MG63 (cell line): ENCODE results near the gene TIGAR. TPM values are rescaled to one million over a fixed set of nuclear protein-coding genes. Genes with fewer than 3 reads are reported as not detected.

Source experiments
- DNase-seq: peaks from one replicate; pipeline ENCODE4 v3.0.0-alpha.2; 2020
- H3K27me3 ChIP-seq: fragments of 250-450 bp; sonication (Bioruptor Pico); 2 replicates; pipeline ENCODE4 v1.5.1; 2020; ENCODE audit warnings: mild to moderate bottlenecking, moderate library complexity
- H3K36me3 ChIP-seq: fragments of 250-450 bp; sonication (Bioruptor Pico); 2 replicates; pipeline ENCODE4 v1.5.1; 2020; ENCODE audit warnings: mild to moderate bottlenecking, moderate library complexity
- H3K4me3 ChIP-seq: fragments of 250-450 bp; sonication (Bioruptor Pico); 2 replicates; pipeline ENCODE4 v1.5.1; 2020; ENCODE audit warnings: mild to moderate bottlenecking, moderate library complexity
- H3K9me3 ChIP-seq: fragments of 250-450 bp; sonication (Bioruptor Pico); 2 replicates; pipeline ENCODE4 v1.5.1; 2020; ENCODE audit warnings: mild to moderate bottlenecking, moderate library complexity
- total RNA-seq: library from RNA; depleted of rRNA; stranded (reverse); fragments of >200 nt; shearing (Covaris generic); gene quantifications from 2 replicates; pipeline ENCODE4 v1.2.3, GENCODE V29; 2014; ENCODE audit warnings: low replicate concordance

Gene TIGAR
- total RNA-seq, 1 experiment from 2014 or later, result 9.9 TPM

DNA sequence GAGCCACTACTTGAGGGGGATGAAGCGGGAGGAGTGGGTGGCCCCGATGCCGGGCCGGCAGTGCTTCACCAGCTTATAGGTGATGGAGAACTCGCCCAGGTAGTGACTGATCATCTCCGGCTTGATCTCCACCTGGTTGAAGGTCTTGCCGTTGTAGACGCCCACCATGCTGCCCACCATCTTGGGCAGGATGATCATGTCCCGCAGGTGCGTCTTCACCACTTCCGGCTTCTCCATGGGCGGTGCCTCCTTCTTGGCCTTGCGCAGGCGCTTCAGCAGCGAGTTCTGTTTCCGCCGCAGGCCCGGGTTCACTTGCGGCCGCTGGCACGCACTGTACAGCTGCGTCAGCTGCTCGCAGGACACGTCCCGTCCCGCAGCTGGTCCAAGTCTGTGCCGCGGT is 3.4 kb downstream of the TIGAR start:
- H3K4me3 ChIP-seq, result no peak overlapping the region
- H3K9me3 ChIP-seq, result no peaks in the 10 kb centered on the region
- DNase-seq, result no peak

DNA sequence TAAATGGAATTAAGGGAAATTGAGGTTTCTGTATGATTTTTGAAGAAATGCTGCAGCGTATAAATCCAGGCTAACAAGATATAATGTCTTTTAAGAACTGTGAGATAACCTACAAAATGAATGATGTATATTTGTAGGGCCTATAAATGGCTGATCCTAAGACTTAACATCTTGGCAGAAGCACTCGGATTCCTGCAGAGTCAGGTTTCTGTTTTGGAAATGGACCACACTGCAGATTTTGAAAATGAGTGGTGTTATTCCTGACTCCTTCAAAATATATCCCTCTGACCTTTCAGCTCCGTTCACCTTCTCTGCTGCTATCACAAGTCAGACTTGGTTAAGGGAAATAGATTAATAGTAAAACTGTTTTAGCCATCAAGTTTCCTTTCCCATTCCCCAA is 5.0 kb downstream of the TIGAR start:
- DNase-seq, result no peak
- Histone ChIP-seq H3K9me3 (no peaks in the 10 kb centered on the region), H3K27me3 (no peaks in the 10 kb centered on the region), H3K4me3 (no peak overlapping the region), H3K36me3 (peaks cover 5% of the 10 kb centered on the region; the same call in 1 of the 2 replicates)

More for the DNA sequence above, 3.4 kb downstream of the TIGAR start:
- no peaks in the 10 kb centered on the region for H3K27me3 ChIP-seq
- peaks cover 5% of the 10 kb centered on the region; the same call in 1 of the 2 replicates for H3K36me3 ChIP-seq

DNA sequence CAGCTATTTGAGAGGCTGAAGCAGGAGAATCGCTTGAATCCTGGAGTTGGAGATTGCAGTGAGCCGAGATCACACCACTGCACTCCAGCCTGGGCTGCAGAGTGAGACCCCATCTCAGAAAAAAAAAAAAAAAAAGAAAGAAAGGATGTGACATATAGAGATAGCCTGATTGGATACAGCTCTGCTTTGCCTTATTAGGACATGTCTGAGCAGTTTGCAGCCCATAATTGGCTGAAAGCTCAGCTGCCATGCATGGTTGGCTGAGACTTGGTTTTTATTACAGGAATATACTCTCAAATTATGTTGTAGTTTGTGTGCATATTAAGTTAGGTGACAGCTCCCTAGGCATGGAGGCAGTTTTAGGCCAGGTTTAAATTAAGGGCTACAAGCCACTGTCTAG is 6.3 kb downstream of the TIGAR start:
- Histone ChIP-seq H3K9me3 (no peaks in the 10 kb centered on the region), H3K4me3 (no peak overlapping the region), H3K36me3 (peaks cover 7% of the 10 kb centered on the region; the same call in 1 of the 2 replicates), H3K27me3 (no peaks in the 10 kb centered on the region)
- DNase-seq, result no peak

DNA sequence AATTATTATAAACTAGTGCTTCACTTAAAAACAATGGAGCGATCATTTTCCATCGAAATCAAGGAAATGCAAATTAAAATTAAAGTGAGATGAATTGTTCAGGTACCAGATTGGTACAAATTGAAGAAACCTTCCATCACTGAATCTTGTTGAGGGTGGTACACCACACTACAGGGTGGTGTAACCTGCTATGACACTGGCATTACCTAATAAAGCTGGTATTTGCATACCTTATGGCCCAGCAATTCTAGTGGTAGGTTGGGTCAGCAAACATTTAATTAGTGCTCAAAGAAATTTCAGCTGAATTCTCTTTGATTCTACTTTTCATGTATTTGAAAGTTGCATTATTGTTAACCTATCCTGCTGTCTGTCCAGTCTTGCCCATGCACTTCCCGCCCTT is 9.2 kb downstream of the TIGAR start:
- Histone ChIP-seq H3K9me3 (no peaks in the 10 kb centered on the region), H3K4me3 (no peak overlapping the region), H3K36me3 (peaks cover 12% of the 10 kb centered on the region), H3K27me3 (no peaks in the 10 kb centered on the region)
- DNase-seq, result no peak

DNA sequence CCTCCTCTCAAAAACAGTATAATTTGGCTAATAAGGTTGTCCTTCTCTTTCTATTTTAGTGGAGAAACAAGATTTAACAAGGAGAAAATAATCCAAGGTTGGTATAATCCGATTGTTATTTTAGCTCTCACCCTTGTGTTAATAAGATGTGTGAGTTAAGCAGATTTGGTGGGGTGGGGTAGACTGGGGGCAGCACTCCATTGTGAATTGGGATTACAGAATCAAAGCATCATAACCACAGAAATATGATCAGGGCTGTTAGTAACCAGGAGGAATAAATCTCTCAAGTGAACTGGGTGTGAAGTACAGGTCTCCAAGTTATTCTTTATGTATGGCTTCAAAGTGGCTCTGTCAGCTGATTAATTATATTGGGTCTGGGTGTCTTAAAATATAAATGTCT is 10.2 kb downstream of the TIGAR start:
- DNase-seq, result no peak
- Histone ChIP-seq H3K27me3 (no peaks in the 10 kb centered on the region), H3K4me3 (no peak overlapping the region), H3K9me3 (no peaks in the 10 kb centered on the region), H3K36me3 (peaks cover 19% of the 10 kb centered on the region)

DNA sequence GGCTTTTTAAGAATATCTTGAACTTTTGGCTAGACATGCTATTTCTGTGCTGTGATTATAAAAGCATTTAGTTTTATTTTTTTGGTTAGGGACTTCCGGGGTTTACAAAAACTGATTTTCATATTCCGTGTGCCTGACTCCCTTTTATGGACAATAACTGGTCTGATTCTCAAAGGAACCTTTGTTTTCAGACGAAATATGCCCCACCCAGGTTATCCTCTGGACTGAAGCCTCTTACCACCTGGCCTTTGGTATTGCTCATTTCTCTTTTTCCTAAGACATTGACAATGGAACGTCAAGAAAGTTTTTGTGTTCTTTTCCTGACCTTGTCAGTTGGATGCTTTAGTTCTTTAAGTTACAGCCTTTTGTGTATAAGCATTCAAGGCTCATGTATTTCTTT is 10.8 kb downstream of the TIGAR start:
- peaks cover 20% of the 10 kb centered on the region for H3K36me3 ChIP-seq
- no peak for DNase-seq
- H3K4me3 ChIP-seq, result no peak overlapping the region
- no peaks in the 10 kb centered on the region for H3K27me3 ChIP-seq
- H3K9me3 ChIP-seq, result no peaks in the 10 kb centered on the region

DNA sequence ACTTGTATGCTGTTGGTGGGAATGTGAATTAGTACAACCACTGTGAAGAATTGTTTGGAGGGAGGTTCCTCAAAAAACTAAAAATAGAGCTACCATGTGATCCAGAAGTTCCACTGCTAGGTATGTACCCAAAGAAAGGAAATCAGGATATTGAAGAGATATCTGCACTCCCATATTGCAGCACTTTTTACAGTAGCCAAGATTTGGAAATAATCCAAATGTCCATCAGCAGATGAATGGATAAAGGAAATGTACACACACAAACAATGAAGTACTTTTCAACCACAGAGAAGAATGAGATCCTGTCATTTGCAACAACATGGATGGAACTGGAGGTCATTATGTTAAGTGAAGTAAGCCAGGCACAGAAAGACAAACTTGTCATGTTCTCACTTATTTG is 25.9 kb downstream of the TIGAR start:
- DNase-seq, result no peak
- Histone ChIP-seq H3K36me3 (no peaks in the 10 kb centered on the region; the same call in none of the 2 replicates), H3K9me3 (peaks cover 4% of the 10 kb centered on the region; the same call in 1 of the 2 replicates), H3K4me3 (no peak overlapping the region), H3K27me3 (no peaks in the 10 kb centered on the region)

DNA sequence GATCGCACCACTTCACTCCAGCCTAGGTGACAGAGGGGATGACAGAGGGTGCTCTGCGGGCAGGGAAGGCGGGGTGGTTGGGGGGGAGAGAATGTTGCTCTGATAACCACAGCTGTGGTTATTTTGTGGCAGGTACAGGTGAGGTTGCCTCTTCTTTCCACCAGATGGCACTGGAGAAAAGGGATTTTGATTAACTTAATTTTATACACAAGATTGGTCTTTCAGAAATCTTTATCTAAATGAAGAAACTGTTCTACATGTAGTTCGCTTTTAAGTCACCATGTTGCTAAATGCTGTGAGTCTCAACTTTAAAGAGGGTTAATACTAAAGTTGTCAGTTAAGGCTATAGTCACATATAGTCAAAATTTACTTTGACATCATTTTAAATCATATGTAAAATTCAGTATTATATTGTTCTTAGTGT is 32.8 kb downstream of the TIGAR start:
- DNase-seq, result no peak
- no peaks in the 10 kb centered on the region for H3K27me3 ChIP-seq
- H3K36me3 ChIP-seq, result peaks cover 8% of the 10 kb centered on the region
- H3K9me3 ChIP-seq, result no peaks in the 10 kb centered on the region
- no peak overlapping the region for H3K4me3 ChIP-seq

DNA sequence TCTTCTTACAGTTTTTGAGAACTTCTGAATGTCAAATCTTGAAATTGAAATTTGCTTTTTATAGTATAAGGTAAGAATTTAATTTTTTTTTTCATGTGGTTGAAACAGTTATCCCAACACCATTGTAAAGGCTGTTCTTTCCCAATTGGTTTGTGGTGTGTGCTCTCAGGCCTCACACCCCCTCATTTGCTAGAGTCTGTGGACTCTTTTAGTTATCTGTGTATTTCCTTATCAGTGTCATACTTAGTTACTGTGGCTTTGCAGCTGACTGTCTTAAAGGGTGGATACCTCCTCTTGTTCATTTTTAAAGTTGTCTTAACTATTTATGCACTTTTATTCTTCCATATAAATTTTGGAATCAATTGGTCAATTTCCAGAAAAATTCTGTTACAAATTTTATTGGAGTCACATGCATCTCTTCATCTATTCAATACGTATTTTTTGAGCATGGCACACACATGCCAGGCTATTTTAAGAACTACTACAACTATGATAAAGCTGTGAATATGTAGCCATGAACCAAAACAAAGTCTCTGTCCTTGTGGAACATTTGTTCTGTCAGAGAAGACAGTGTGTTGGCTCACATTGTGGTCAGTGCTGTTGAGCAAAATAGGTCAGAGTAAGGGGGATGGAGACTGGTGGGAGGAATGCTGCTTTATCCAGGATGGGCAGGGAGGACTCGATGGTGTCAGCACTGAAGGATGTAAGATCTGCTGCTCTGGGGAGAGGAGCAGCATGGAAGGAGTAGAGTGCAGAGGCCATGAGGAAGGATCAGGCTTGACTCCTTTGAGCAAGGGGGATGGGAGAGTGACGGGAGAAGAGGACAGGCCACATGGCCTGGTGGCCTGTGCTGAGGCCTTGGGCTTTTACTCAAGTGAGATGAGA is 34.4 kb downstream of the TIGAR start:
- DNase-seq, result no peak
- H3K36me3 ChIP-seq, result peaks cover 8% of the 10 kb centered on the region
- H3K4me3 ChIP-seq, result no peak overlapping the region
- no peaks in the 10 kb centered on the region for H3K27me3 ChIP-seq
- 0 out of 2 replicates have a peak, but pooled peaks cover 5% of the 10 kb centered on the region for H3K9me3 ChIP-seq

DNA sequence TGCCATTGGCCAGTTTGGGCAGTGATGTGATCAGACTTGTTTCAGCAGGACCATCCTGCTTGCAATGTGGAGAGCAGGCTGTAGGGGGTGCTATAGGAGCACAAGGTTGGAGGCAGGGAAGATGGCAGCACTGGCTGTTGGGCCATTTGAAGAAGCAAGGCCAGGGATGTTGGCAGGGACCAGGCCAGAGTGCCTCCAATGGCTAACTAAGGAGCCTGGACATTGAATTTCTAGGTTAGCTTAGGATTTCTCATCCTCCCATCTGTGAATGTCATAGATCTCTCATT is 35.0 kb downstream of the TIGAR start:
- Histone ChIP-seq H3K9me3 (0 out of 2 replicates have a peak, but pooled peaks cover 5% of the 10 kb centered on the region), H3K36me3 (peaks cover 8% of the 10 kb centered on the region), H3K27me3 (no peaks in the 10 kb centered on the region), H3K4me3 (no peak overlapping the region)
- peak; percentile 3 for DNase-seq

DNA sequence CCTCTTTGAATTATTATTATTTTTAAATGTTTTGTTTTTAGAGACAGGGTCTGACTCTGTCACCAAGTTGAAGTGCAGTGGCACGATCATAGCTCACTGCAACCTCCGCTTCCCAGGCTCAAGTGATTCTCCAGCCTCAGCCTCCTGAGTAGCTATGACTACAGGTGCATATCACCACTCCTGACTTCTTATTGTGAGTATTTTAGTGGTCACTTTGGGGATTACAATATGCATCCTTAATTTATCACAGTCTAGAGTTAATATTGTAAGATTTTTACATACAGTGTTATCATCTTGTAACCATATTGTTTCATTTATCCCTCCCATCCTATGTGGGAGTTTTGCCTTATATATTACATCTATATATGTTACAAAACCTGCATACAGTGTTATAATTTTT is 45.1 kb downstream of the TIGAR start:
- H3K9me3 ChIP-seq, result no peaks in the 10 kb centered on the region
- H3K27me3 ChIP-seq, result peaks cover 15% of the 10 kb centered on the region
- no peak for DNase-seq
- no peaks in the 10 kb centered on the region for H3K36me3 ChIP-seq
- H3K4me3 ChIP-seq, result no peak overlapping the region

DNA sequence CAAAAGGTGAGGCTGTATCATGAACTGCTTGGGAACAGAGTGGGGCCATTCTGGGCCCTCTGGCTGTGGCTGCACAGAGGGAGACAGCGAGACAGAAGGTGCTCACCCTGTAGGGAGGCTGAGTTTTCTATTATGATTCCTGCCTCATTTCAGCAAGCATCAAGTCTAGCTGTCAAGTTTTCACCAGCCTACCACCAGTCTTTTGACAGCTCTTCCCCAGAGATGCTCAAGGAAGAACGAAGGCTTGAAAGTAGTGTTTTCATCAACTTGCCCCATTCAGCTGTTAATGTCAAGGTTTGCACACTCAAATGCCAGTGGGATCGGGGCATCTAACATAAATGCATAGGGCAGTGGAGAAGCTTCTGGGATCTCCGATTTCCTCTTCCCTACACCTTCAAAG is 48.5 kb downstream of the TIGAR start:
- Histone ChIP-seq H3K4me3 (no peak overlapping the region), H3K27me3 (peaks cover 17% of the 10 kb centered on the region), H3K36me3 (no peaks in the 10 kb centered on the region), H3K9me3 (no peaks in the 10 kb centered on the region)
- DNase-seq, result no peak

DNA sequence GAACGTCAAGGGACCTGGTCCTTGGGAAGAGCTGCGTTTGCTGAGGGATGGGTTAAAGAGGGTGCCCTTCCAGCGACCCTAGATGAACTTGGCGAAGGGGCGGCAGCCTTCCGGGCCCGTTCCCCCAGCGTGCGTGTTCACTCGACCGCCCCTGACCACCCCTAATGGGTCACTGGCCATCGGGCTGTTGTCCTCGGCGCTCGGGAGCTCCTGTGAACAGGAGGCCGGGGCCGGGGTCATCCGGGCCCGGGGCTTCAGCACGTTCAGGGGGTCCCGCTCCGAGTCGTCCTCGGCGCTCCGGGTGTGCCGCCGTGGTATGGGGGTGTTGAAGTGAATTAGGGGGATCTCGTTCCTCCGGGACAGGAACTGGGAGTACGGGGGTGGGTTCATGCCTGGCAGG is 49.3 kb downstream of the TIGAR start:
- DNase-seq, result no peak
- Histone ChIP-seq H3K9me3 (no peaks in the 10 kb centered on the region), H3K36me3 (no peaks in the 10 kb centered on the region), H3K27me3 (peaks cover 22% of the 10 kb centered on the region), H3K4me3 (no peak overlapping the region)

DNA sequence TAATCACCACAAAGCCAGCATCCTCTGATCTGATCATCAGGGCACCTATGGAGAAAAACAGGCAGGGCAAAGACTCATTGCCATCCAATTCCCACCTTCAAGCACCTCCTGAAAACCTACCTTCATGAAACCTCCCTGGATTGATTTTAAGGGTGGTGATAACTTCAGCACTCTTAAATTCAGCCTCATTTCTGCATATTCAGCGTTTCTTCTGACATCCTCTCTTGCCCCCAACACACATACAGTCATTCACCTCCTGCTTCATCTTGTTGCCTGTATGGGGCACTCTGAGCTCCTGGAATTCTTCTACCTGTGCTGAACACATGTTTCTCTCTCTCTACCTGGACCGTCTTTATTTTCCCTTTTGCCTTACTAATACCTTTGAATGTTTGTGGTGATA is 51.6 kb downstream of the TIGAR start:
- Histone ChIP-seq H3K9me3 (no peaks in the 10 kb centered on the region), H3K27me3 (peaks cover 30% of the 10 kb centered on the region), H3K36me3 (no peaks in the 10 kb centered on the region), H3K4me3 (no peak overlapping the region)
- no peak for DNase-seq

DNA sequence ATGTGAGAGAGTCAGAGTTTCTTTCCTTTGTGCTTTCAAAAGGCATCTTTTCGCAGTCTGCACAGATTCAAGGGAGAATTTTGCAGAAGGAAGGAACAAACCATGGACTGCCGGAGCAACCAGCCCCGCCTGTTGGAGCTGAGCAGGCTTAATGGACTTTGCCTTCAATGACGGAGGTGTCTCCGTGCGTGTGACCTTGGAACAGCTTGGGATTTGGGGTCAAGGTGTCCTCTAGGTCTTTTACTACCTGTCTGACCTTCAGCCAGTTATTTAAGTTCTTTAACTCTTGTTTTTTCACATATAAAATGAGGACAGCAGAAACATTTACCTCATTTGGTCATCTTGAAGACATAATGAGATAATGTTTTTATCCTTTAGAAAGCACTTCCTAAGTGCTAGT is 54.4 kb downstream of the TIGAR start:
- H3K36me3 ChIP-seq, result no peaks in the 10 kb centered on the region
- peaks cover 44% of the 10 kb centered on the region for H3K27me3 ChIP-seq
- no peak for DNase-seq
- no peaks in the 10 kb centered on the region for H3K9me3 ChIP-seq
- H3K4me3 ChIP-seq, result no peak overlapping the region

DNA sequence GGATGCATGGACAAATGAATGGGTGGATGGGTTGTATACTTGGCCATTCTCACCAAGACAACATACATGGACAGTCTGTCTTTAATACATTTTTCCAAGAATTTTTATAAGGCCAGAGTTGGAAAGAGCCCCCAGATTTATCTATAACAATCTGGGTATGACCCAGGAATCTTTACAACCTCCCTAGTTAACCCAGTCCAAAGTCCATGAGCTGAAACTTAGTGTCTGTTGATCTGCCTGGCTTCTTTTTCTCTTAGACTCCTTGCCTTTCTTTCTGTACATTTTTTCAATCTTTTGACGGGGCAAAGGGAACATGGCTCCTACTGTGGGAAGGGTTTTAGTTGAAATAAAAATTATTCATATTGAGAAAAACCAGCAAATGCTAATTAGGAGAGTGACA is 57.8 kb downstream of the TIGAR start:
- no peak for DNase-seq
- H3K36me3 ChIP-seq, result no peaks in the 10 kb centered on the region
- H3K4me3 ChIP-seq, result no peak overlapping the region
- H3K9me3 ChIP-seq, result no peaks in the 10 kb centered on the region
- H3K27me3 ChIP-seq, result peaks cover 42% of the 10 kb centered on the region

DNA sequence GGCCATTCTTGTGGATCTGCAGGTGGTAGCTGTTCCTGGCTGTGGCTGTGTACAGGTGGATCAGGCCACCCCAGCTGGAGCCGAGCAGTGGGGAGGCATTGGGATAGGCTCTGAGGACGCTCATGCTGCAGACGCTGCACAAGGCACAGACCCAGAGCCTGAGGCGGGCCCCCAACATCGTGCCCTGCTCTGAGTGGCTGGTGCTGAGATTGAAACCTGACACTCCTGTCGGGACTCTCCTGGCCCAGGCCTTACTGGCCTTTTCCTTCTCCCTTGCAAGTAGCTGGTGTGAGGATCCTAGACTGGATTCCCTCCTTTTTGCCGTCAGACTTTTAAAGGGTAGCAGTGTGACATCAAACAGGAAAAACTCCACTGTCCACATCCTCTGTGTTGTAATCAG is 58.4 kb downstream of the TIGAR start, which contains the start of gene FGF23:
FGF23 (minus strand) TSS at position 308 of the 400 bp plus-strand sequence; CDS start at position 178, 130 bp downstream.
- H3K4me3 ChIP-seq, result no peak within 1 kb of the TSS
- H3K36me3 ChIP-seq, result no peaks in the 10 kb centered on the region
- H3K27me3 ChIP-seq, result peaks cover 38% of the 10 kb centered on the region
- peak; percentile 26 for DNase-seq
- H3K9me3 ChIP-seq, result no peaks in the 10 kb centered on the region

DNA sequence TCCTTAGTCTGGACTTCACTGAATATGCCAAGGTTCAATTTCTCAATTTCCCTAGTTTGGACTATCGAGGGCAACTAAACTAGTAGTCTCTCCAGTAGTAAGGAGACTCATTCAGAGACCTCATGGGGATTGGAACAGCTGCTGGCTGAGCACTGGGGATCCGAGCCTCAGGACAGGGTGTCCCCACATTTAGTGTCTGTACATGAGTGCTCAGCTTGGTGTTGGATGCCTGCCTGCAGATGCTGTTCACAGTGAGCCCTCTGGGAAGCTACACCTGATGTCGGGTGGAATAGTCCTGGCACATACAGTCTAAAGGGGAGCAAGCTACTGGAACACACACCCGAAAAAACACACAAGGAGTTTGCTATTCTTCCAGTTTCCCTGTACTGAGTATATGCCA is 59.3 kb downstream of the TIGAR start:
- H3K27me3 ChIP-seq, result peaks cover 32% of the 10 kb centered on the region
- H3K36me3 ChIP-seq, result no peaks in the 10 kb centered on the region

More for the DNA sequence above, 59.3 kb downstream of the TIGAR start:
- no peak overlapping the region for H3K4me3 ChIP-seq
- no peak for DNase-seq
- H3K9me3 ChIP-seq, result no peaks in the 10 kb centered on the region
